ENCODE results near the gene POLR1A.

Gene POLR1A

GRCh38 chr2:86064006-86064405, 41.7 kb downstream of the POLR1A start:
- no peak for DNase-seq (ENCODE audit: low spot score)

- DNase-seq (ENCODE audit: low spot score) = no peak
Measured at GRCh38 chr2:86062043-86062442, 43.6 kb downstream of the POLR1A start.

DNA sequence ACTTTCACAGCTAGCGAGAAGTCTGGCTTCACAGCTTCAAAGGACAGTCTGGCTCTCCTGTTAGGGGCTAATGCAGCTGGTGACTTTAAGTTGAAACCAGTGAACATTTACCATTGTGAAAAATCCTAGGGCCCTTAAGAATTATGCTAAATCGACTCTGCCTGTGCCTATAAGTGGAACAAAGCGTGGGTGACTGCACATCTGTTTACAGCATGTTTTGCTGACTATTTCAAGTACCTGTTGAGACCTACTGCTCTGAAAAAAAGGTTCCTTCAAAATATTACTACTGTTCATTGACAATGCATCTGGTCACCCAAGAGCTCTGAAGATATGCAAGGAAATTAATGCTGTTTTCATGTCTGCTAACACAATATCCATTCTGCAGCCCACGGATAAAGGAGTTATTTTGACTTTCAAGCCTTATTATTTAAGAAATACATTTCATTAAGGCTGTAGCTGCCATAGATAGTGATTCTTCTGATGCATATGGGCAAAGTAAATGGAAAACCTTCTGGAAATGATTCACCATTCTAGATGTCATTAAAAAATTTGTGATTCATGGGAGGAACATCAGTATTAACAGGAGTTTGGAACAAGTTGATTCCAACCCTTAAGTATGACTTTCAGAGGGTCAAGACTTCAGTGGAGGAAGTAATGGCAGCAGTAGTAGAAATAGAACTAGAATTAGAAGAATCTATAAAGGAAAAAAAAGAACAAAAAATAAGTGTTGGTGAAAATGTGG, 48.9 kb downstream of the POLR1A start:
- no peak for DNase-seq (ENCODE audit: low spot score)

GRCh38 chr2:86055314-86055713, 50.4 kb downstream of the POLR1A start:
- no peak for DNase-seq (ENCODE audit: low spot score)

DNA sequence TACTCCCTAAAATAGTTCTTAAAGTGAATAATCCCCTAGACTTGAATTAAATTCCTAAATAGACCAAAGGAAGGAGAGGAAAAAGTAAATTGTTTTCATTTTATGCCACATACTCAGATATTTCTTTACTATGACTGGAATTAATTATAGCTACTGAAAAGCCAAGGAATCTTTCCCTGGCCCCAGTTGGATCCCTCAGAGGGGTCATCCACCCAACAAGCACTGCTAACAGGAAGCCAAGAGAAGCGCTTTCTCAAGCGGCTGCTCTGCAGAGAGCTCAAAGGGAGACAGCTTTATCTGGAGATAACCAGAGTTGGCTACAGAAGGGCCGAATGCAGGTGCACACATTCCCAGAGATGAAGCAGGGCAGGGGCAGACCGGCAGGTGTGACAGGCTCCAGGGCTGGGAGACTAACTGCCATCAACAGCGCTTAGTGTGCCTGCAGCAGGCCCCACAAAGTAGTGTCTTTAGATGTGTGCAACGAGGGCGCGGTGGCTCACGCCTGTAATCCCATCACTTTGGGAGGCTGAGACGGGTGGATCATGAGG, 51.1 kb downstream of the POLR1A start:
- DNase-seq (ENCODE audit: low spot score) = no peak

GRCh38 chr2:86053166-86053565, 52.5 kb downstream of the POLR1A start:
- no peak for DNase-seq (ENCODE audit: low spot score)

DNA sequence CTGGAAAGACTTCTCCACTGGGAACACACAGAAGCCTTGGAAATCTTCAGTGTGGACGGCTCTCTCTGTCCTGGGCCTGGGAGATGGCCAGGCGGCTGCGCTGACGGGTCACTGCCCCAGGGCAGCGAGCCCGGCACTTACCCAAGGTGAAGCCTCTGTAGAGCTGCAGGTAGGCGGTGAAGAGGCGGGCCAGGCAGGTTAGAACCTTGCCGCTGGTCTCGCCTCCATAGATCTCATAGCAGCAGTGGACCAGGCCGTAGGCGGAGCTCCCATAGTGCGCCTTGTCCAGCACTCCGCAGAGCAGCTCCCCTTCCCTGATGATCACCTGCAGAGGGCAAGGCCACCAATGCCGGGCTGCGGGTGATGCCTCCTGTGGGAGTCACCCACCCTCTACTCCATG, 53.0 kb downstream of the POLR1A start:
- DNase-seq (ENCODE audit: low spot score) = no peak

- no peak for DNase-seq (ENCODE audit: low spot score)
Measured at GRCh38 chr2:86052265-86052664, 53.4 kb downstream of the POLR1A start.

GRCh38 chr2:86050301-86050700, 55.4 kb downstream of the POLR1A start:
- DNase-seq (ENCODE audit: low spot score) = no peak

DNA sequence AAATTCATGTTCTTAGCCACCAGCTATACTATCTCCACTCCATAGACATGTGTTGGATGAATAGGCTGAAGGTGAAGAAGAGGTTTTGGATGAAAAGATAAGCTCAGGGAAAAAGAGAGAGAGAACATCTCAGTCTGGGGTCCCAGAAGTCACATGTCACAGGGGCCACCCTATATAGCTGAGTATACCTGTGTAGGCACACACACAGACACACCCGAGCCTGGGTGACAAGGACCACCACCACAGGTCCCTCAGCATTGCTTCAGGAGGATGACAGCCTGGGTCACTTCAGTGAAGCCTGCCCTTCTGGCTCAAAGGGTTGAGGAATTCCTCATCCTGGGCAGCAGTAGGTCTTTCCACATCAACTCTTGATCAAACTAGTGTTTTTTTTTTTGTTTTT, 56.2 kb downstream of the POLR1A start:
- DNase-seq (ENCODE audit: low spot score) = no peak

DNA sequence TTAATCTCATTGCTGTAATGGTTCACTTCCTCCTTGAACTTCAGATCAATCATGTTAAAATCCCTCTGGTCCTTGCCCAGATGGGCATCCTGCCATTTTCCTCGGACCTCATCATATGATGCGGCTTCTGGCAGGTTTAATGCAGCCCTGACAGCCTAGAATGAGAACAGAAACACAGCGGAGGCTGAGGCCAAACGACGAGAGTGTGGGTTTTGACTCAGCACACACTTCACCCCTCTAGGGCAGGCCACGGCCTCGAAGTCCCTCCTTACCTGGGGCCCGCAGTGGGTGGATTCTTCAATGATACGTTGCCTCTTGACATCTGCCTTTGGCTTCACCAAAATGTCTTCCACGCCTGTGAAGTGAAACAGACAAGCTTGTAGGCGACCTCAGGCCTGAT, 56.8 kb downstream of the POLR1A start:
- DNase-seq (ENCODE audit: low spot score) = no peak

GRCh38 chr2:86048383-86048701, 57.3 kb downstream of the POLR1A start:
- no peak for DNase-seq (ENCODE audit: low spot score)

- DNase-seq (ENCODE audit: low spot score) = no peak
Measured at GRCh38 chr2:86047575-86048382, 57.9 kb downstream of the POLR1A start.

- DNase-seq (ENCODE audit: low spot score) = no peak
Measured at GRCh38 chr2:86045541-86045940, 60.1 kb downstream of the POLR1A start.

- DNase-seq (ENCODE audit: low spot score) = no peak
Measured at GRCh38 chr2:86044614-86045013, 61.1 kb downstream of the POLR1A start.

DNA sequence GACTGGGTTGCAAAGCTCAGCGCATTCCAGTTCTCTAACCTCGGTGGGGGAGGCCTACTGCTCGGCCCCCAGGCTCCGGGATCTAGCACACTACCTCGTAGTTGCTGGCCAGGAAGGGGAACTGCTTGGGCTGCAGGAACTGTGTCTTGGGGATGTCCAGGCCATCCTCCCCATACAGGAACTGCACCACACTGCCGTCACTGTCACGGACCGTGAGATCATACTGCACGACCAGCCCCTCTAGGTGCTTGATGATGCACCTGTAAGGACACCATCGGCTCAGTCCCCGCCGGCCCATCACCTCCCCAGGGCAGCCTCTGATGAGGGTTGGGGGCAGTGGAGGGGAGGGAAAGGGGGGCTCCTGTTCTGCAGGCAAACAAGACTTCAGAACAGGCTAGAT, 61.6 kb downstream of the POLR1A start:
- no peak for DNase-seq (ENCODE audit: low spot score)

GRCh38 chr2:86042256-86043168, 63.2 kb downstream of the POLR1A start:
- no peak for DNase-seq (ENCODE audit: low spot score)

- no peak for DNase-seq (ENCODE audit: low spot score)
Measured at GRCh38 chr2:86039963-86040655, 65.6 kb downstream of the POLR1A start.

GRCh38 chr2:86039178-86039962, 66.3 kb downstream of the POLR1A start:
- no peak for DNase-seq (ENCODE audit: low spot score)

- no peak for DNase-seq (ENCODE audit: low spot score)
Measured at GRCh38 chr2:86038291-86039081, 67.2 kb downstream of the POLR1A start.

Measured in RKO (cell line).